H4 (cell line): Measurements from ENCODE around the gene ERVFRD-1. TPM values are rescaled to one million over a fixed set of nuclear protein-coding genes. Genes with fewer than 3 reads are reported as not detected.
A peak's percentile ranks its signal among the peaks of the same experiment; 100 is the strongest.
"Not testable (repeated sequence)": the region's sequence is repeated elsewhere in the genome, so short reads cannot be mapped to it uniquely, and the experiment has no call there.

Source experiments
- DNase-seq: peaks from one replicate; pipeline ENCODE4 v3.0.0-alpha.2; 2015; ENCODE audit warnings: low spot score
- total RNA-seq: library from RNA; depleted of rRNA; stranded (reverse); fragments of >200 nt; shearing (Covaris generic); gene quantifications from 2 replicates; pipeline ENCODE4 v1.2.3, GENCODE V29; 2014

The ERVFRD-1 gene
- total RNA-seq, 1 experiment from 2014 or later: not detected

DNA sequence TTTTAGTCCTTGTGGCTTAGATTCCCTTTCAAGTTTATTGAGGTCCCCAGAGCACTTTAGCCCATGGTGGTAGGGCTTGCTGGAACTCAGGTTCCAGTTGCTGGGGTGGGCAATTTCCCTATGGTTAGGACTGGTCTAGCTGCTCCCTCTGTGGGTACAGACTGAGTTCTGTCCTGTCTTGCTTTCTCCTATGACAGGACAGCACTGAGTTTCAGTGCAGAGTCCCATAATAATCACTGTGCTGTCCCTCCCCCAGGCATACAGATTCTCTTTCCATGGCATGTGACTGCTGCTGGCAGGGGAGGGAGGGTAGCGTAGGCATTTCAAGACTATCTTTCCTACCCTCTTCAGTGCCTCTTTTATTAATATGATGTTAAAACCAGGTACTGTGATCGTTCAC, 17.1 kb upstream of the ERVFRD-1 start:
- no peak for DNase-seq

DNA sequence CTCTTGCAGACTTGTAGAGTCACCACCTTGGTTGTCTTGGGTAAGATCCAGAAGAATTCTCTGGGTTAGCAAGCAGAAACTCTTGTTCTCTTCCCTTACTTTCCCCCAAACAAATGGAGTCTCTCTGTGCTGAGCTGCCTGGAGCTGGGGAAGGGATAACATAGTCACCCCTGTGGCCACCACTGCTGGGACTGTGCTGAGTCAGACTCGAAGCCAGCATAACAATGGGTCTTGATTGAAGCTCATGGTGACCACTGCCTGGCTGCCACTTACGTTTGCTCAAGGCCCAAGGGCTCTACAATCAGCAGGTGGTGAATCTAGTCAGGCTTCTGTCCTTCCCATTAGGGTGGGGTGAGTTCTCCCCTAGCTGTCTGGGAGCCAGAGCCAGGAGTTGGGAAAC, 15.4 kb upstream of the ERVFRD-1 start:
- DNase-seq: peak; percentile 16

- DNase-seq: no peak
These were observed 12.5 kb upstream of the ERVFRD-1 start for GRCh38 chr6:11123978-11124377.

DNA sequence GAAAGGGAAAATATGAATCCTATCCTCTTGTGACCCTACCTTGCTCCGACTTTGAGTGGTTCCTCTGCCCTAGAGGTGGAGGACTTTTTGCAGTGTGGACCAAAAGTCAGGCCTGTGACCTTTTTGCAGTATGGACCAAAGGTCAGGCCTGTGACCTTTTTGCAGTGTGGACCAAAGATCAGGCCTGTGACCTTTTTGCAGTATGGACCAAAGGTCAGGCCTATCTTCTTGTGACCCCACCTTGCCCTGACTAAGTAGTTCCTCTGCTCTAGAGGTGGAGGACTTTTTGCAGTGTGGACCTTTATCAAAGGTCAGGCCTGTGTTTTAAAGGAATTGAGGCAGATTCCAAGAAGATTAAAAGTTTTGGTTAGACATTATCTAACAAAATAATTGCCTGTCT, 10.9 kb upstream of the ERVFRD-1 start:
- no peak for DNase-seq

GRCh38 chr6:11121851-11122250, 10.3 kb upstream of the ERVFRD-1 start:
- no peak for DNase-seq

DNA sequence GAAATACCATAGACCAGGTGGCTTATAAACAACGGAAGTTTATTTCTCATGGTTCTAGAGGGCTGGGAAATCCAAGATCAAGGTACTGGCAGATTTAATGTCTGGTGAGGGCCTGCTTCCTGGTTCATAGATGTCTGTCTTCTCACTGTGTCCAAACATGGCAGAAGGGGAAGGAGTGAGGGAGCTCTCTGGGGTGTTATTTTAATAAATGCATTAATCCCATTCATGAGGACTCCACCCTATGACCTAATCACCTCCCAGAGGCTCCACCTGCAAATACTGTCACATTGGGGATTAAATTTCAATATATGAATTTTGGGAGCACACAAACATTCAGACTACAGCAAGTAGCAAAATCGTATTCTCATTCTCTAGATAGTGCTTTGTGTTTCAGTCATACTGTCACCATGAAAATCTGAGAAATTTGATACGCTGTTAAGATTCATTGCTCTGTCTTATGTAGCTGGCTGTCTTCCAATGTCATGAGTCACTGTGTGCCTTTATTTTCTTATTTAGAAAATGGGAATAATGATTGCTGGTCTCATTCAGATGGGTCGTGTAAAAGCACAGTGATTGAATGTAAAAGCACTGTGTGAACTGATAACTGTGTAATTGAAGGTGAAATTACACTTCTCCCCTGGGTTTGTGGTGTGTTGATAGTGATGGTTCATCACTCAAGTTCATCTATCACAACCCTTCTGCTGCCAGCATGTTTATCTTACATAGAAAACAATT, 8.9 kb upstream of the ERVFRD-1 start:
- peak; percentile 34 for DNase-seq

DNA sequence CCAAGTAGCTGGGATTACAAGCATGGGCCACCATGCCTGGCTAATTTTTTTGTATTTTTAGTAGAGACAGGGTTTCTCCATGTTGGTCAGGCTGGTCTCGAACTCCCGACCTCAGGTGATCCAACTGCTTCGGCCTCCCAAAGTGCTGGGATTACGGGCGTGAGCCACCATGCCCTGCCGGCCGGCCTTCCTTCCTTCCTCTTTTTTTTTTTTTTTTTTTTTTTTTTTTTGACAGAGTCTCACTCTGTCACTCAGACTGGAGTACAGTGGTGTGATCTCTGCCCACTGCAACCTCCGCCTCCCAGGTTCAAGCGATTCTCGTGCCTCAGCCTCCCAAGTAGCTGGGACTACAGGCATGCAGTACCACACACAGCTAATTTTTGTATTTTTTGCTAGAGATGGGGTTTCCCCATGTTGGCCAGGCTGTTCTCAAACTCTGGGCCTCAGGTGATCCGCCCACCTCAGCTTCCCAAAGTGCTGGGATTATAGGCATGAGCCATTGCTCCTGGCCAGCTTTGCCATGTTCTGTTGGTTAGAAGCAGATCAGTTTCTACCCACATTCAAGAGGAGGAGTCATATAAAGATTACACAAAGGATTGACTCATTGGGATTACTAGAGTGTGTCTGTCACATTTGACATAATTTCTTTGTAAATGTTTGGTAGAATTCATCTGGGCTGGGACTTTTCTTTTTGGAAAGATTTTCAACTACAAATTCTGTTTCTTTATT, 4.4 kb upstream of the ERVFRD-1 start:
- DNase-seq: peak; percentile 16

DNA sequence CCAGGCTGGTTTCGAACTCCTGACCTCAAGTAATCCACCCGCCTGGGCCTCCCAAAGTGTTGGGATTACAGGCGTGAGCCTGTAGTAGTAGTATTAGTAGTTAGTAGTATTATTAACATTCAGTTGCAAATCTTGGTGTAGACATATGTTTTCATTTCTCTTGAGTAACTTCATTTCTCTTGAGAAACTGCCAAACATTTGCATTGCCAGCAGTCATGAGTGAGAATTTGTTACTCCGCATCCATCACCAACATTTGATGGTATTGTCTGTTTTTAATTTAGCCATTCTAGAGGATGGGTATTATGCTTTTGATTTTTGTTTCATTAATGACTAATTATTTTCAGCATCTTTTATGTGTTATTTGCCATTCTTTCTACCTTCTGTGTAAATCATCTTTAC, 1.5 kb upstream of the ERVFRD-1 start:
- no peak for DNase-seq

- no peak for DNase-seq
These were observed 378 bp upstream of the ERVFRD-1 start for GRCh38 chr6:11111769-11112437.

- DNase-seq: no peak
These were observed 2.8 kb downstream of the ERVFRD-1 start for GRCh38 chr6:11108726-11109125.

DNA sequence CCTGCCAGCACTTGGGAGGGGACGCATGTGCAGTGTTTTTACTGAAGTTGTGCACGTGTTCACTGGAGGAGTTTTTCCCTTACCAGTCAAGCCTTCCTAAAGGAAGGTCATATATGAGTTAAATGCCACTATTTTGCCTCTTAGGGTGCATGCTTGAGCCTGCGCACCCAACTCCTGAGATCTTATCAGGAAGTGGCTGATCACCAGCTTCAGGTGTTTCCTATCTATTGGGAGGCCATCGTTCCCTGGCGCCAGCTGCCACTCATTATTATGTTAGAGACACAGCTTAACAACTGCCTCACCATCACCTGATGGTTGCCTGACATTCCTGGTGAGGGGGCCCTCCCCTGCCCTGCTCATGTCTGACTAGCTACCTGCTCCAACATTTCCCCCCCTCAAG, 8.5 kb downstream of the ERVFRD-1 start:
- DNase-seq: no peak

DNA sequence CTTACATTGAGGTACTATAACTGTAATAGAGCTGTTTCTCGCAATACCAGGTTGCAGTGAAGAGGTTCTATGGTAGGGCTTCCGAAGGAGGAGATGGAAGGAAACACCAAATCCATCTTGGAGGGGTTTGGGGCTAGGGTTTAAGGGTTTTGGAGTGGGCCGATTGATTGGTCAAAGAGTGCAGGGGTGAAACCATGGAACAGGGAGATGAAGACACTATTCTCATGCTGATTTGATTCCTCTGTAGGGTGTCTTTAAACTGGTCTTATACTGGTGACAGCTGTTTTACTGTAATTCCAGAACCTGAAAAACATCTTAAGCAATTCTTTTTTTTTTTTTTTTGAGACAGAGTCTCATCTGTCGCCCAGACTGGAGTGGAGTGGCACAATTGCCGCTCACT, 10.1 kb downstream of the ERVFRD-1 start:
- no peak for DNase-seq

DNA sequence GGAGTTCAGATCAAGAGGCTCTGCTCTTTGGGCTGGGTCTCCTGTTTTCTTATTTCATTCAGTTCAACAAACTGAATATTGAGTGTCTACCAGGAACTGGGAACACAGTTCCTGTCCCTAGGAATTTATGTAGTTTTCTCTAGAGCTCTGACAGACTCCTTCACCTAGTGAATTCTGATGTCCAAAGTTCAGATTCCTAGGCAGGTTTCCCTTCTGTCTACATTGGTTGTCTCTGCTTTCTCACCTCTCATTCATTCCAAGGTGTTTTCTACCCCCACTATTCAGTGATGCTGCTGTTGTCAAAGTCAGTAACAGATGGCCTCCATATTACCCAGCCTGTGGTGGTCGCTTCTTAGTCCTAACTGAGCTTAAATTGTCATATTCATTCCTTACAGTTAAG, 13.5 kb downstream of the ERVFRD-1 start:
- no peak for DNase-seq

GRCh38 chr6:11097476-11097875, 14.0 kb downstream of the ERVFRD-1 start:
- DNase-seq: no peak

DNA sequence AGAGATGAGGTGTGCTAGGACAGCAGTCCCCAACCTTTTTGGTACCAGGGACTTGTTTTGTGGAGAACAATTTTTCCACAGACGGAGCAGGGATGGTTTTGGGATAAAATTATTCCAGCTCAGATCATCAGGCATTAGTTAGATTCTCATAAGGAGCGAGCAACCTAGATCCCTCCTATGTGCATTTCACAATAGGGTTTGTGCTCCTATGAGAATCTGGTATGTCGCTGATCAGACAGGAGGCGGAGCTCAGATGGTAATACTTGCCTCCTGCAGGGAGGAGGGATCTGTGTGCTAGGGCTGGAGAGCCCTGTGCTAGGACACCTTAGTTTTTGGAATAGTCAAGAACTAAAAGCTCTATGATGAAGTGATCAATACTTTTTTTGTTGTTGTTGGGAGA, 15.4 kb downstream of the ERVFRD-1 start:
- peak; percentile 23 for DNase-seq

DNA sequence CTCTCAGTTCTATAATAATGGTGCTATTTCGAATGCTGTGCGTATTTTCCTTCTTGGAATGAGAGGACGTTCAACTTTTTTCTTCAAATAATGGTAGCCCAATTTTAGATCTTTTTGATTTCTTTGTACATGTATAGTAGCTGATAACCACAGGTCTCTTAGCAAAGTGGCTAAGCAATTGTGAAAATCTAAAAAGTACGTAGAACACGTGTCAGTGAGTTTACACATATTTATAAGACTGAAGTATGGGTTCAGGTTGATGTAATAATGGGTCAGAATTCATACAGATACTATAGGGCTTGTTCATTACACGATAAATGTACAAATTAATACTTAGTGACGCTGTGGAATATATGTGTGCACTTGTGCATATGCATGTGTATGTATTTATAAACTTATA, 16.6 kb downstream of the ERVFRD-1 start:
- DNase-seq: no peak

- peak; percentile 12 for DNase-seq
These were observed 17.1 kb downstream of the ERVFRD-1 start for GRCh38 chr6:11094411-11094851.

DNA sequence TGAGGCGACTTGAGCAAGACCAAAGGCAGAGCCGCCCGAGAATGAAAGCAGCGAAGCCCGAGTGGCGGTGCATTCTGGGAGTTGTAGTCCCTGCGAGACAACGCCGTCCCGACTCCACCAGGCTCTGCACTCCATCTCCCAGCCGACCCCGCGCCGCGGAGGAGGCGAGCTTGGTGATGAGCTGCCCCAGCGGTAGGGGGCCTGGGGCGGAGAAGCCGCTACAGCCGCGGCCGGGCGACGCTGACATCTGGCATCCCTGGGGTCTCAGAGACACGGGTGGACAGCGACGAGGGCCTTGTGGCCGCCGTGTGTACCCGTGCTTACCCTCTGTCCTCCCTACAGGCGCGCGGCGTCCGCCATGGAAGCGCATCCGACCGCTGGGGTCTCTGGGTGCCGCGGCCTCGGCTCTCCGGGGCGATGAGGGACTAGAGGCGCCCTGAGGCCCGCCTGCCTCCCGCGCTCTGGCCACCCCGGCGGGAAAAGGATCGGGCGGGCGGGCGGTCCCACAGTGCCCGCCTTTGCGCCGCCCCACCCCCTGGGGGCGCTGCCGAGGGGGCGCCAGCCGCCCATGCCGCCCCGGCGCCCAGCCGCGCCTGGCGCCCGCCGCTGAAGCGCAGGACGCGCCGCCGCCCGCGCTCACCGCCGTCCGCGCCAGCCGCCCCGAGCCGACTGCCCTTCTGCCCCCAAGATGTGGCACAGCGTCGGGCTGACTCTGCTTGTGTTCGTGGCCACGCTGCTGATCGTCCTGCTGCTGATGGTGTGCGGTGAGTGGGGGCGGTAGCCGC, 17.7 kb downstream of the ERVFRD-1 start, which contains the start of gene SMIM13:
Gene SMIM13, plus strand, starts transcription at position 209 of the 785 bp plus-strand sequence. Its CDS starts 480 bp downstream, at position 689.
- DNase-seq: peak; percentile 96

DNA sequence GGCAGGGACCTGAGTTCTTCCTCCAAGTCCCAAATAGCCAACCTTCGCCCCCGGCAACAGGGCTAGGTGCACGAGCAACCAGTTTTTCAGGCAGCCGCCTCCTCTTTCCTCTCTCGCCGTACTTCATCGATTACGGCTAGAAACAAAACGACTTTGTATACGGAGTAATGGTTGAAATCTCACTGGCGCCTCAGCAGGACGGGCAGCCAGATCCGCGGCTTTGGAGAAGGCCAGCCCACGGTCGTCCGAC, 18.2 kb downstream of the ERVFRD-1 start:
- no peak for DNase-seq

DNA sequence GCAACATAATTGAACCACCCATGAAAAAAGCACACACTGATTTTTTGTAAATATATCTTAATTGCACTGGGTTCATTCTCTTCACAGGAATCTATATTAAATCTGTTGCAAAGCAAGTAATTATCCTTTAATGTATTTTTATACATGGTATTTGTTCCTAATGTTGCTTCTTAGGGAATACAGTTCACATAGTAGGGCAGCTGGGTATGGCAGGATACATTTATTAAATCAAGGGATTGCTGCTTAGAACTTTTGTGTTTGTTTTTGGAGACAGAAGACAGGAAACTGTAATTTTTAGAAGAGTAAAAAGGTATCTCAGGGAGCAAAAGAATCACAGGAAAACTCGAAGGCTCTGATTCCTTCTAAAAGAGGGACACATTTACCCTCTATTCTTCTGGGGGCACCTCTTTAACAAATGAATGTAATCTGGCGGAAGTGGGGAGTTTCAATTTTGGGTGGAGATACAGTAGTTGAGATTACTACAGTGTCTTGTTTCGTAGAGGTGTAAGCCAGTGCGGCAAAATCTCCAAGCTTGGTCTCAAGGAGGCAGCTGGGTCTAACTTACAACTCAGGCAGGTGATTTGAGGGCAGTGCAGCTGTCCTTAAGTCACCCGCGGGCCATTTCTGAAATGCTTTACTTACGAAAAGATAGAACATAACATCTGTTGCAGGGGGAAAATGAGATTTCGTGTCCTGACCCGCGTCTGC, 18.7 kb downstream of the ERVFRD-1 start:
- peak; percentile 21 for DNase-seq

- not testable (repeated sequence) for DNase-seq
These were observed 20.4 kb downstream of the ERVFRD-1 start for GRCh38 chr6:11091141-11091540.
